ENCODE measurements around the gene TGFBR3.
A peak's percentile ranks its signal among the peaks of the same experiment; 100 is the strongest.
"Not testable (repeated sequence)": the region's sequence is repeated elsewhere in the genome, so short reads cannot be mapped to it uniquely, and the experiment has no call there.

TGFBR3 gene

DNA sequence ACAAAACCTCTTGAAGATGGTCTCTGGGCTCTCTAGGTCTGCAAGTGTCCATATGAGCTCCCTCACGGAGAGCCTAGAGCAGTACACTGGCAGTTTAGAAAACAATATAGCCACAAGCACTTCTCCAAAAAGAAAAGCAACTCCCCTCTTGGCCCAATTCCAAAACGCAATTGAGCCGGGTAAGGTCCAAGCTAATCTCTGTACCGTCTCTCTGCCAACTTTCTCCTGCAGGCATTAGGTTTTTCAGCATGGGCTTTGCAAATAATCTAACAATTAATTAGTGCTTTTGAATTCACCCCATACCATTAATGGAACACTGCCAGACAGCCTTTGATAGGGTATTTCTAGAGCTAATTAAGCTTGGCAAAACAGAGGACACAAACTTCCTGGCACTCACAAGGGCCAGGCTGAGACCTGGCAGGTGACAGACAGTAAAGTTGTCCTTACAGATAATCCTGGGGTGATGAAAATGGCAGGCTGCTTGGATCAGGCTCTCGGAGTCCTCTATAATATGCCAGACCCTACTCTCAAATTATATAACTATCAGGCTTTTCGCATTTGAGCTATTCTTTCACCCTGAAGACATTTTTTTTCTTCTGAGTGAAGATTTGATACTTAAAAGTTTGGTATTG is 39.8 kb downstream of the TGFBR3 start:
- no peak for DNase-seq

DNA sequence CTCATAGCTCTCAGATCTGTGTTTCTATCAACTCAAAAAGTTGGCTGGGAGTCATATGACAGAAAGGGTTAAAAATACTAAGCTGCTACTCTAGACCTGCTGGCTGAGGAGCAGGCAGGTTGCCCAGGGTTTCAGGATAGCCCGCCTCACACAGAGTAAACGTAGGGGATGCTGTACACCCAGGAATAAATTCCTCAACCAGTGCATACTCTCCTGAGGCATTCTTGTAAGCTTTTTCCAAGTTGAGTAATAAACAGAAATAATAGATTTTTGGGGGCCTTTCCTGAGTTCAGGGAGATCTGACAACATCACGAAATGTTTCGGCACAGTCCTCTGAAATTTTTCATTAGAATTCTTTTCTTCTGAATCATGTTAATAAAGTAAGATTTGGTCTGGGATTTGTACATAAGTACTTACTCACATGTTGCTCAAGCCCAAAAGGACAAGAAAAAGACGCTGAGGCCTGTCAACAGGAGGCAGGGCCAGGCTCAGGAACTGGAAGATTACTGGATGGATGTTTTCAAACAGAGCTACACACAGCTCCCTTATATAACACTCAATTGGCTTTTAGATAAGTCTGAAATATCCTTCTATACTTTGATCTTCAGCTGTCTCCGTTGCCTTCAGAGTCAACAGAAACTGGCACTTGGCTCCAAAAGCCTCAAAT is 41.0 kb downstream of the TGFBR3 start:
- peak; percentile 33 for DNase-seq

DNA sequence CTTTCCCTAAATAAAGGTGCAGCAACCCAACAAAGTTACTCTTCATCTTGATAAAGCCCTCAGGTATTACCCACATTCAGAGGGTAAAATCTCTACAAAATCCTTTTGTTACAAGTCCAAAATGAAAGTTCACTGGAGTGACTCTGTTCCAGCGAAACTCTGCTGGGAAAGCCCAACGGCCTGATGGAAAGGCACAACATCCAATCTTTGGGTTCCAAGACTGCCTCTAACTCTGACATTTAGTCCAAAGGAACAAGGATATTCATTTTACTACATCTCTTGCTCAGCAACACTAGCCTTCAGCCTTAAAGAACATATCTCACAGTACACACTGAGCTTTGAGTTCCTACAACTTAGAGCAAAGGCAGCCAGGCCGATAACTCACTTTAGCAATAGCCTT is 42.1 kb downstream of the TGFBR3 start:
- no peak for DNase-seq

DNA sequence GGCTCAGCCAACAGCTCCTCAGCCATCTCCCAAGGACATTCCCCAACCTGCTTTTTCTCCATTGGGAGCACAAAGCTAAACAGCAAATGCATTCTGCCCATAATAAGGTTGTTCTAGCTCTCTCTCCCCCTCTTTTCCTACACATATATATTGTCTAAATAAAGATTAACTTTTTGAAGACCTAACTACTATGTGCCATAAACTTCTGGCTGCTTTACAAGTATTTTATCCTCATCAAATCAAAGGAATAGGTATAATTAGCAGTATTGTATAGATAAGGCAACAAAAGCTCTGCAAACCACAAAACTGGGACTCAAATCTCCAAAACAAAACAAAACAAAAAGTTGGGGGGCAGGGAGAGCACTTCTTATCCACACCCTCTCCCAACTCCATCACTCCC is 43.4 kb downstream of the TGFBR3 start:
- DNase-seq: no peak

GRCh38 chr1:91842056-91842455 is 43.9 kb downstream of the TGFBR3 start:
- no peak for DNase-seq

DNA sequence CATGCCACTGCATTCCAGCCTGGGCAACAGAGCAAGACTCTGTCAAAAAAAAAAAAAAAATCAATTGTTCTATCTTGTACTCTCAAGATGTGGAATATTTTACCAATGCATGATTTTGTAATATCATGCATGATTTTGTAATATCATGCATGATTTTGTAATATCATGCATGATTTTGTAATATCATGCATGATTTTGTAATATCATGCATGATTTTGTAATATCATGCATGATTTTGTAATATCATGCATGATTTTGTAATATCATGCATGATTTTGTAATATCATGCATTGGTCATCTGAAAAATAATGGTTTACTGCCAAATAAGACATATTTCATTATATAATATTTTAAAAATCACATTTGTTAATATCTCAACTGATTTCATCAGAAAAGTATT is 45.7 kb downstream of the TGFBR3 start:
- DNase-seq: not testable (repeated sequence)

- no peak for DNase-seq
Observed at GRCh38 chr1:91836331-91837040, 49.5 kb downstream of the TGFBR3 start.

DNA sequence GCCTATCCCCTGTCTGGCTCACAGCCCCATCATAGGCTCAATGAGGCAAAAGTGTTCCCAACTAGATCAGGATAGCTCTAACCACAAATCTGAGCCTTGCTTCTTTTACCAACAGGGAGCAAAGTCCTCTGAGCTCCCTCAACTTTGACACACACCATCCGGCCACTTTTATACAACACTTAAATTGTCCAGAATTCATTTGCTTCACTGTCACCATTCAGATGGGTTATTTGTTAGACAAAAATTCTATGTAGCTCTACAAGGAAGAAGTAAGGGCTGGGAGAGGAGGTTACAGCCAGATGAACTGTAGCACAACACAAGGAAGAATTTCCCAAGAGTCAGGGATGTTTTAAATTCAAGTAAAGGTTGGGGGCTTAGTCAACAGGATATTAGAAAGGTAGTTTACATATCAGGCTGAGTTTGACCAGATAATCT is 50.8 kb downstream of the TGFBR3 start:
- DNase-seq: no peak

- DNase-seq: not testable (repeated sequence)
Observed at GRCh38 chr1:91834549-91834948, 51.4 kb downstream of the TGFBR3 start.

DNA sequence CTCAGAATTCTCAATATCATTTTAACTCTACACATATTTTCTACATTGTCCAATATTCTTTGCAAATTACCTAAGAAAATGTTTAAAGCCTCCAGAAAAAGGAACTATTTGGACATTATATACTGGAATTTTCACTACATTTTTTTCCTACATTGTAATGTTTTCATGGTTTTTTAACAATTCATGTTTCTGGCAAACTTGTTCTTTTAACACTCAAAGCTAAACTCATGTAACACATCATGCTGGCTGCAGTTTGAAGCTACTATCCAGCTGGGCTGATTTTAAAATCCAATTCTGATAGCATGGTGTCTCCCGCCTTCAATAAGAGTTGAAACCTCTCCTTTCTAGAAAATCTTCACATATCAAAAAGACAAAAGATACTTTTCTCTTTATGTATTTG is 52.0 kb downstream of the TGFBR3 start:
- DNase-seq: no peak

- no peak for DNase-seq
Observed at GRCh38 chr1:91831132-91831930, 54.6 kb downstream of the TGFBR3 start.

DNA sequence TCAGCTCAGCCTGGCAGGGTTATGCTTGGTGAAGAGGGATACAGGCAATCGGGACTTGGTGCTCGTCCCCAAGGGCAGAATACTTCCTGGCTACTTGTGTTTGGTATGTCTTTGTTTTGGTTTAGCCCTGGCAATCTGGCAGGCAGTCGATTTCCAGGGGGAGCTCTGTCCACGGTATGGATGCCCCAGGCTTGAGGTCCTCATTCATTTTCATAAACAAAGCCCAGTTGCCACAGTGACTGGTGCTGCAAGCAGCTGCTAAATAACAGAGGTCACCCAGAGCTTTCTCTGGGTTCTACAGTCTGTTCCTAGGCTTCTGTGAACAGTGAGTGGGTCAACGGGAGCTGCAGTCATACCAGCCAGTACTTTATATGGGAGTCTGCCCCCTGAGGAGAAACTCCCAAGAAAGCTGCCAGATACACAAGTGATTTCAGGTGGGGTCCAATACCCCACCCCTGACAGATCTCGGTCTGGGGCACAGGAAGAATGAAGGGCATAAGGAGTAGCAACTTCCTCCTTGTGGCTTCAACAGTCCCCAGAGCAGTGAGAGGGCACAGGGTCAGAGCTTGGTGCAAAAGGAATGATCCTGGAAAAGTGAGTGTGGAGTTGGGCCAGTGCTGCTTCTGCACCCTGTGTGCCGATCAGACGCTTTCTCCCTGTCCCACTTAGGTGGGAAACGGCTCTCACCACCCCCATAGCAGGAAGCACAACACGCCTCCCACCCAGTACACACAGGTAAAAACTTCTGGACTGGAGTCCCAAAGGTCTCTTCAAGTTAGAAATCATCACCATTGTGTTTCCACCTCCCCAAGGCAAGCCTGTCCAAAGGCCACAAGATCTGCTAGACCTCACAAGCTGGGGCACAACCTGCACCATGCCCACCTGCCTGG is 55.5 kb downstream of the TGFBR3 start:
- no peak for DNase-seq

DNA sequence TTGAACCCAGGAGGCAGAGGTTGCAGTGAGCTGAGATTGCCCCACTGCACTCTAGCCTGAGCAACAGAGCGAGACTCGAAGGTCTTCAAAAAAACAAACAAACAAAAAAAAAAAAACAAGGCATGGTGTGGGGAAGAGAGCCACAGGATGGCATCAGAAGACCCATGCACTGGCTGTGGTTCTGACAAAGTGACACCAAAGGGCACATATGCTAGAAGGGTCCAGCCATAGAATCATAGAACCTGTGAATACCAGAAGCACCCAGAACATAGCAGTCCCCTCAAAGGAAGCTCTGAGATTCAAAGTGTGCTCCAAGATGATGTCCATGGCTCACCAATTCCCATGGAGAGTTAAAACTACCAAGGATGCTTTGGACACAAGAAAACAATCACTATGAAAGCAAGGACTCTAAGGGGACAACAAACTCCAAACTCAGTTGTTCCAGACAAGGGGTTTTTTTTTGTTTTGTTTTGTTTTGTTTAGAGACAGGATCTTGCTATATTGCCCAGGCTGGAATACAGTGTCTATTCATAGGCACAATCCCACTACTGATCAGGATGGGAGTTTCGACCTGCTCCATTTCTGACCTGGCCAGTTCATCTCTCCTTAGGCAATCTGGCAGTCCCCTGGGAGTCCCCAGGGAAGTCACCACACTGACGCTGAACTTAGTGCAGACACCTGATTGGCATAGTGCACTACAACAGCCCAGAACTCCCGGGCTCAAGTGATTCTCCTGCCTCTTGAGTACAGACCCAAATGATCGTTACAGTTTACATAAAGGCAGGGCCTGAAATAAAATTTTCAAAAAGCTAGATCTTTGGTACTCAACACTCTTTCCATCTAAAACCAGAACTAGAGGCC is 56.4 kb downstream of the TGFBR3 start:
- no peak for DNase-seq

DNA sequence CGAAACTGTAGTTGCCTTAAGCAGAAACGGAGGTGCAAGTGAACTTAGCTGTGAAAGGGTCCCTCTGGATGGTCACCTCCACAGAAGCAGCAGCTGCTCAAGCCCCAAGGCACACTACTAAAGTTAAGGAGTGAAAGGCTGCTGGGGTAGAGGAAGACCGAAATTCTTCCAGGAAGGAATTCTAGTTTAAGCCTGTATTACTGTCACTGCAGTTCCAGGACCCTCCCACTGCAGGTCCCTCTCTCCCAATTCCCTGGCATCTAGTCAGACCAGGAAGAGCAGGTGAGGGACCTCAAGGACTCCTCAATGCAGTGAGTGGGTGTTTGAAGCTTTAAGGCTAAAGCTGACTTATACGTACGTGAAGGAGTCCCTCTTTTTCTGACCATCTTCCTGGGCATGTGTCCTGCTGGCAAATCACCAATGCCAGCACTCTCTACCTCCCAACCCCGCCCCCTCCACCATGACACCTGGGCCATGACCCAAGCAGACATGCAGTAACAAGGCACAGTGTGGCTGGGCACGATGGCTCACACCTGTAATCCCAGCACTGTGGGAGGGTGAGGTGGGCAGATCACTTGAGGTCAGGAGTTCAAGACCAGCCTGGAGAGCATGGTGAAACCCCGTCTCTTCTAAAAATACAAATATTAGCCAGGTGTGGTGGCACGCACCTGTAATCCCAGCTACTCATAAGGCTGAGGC is 57.2 kb downstream of the TGFBR3 start:
- no peak for DNase-seq

DNA sequence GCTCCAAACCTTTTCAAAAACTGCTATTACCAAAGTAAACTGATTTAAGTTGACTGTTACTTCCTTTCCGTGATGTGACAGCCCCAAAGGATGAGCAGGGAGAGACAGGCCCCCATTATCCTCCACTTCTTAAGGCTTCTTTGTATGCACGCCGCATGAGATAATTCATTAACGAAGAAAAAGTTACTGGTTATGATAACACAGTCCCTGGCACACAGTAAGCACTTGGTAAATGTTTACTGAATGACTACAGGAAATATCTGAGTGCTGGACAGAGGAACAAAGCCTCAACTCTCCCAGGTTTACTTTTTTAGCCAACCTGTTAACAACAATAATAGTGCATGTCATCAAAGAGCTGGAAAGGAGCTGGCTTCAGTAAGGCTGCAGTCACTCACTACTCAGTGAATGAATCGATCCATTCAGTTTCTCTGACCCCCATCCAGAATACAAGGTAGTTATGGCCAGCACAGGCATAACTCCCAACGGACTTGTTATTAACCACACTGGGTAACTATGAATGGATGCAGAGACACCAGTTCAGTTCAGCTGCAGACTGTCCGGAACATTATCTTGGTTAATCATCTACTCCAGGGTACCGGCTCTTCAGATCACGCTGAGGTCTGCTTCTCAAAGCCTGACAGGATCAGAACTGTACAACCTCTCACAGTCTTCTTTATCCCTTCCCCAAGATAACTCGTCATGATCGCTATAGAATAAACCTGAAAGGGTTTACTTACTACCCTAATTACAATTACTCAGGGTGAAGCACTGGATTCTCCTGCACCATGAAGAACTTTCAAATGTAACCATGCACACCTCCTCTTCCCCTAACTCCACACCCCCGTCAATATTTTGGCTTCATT is 58.3 kb downstream of the TGFBR3 start:
- DNase-seq: peak; percentile 75

- DNase-seq: peak; percentile 48
Observed at GRCh38 chr1:91827087-91827458, 58.9 kb downstream of the TGFBR3 start.

DNA sequence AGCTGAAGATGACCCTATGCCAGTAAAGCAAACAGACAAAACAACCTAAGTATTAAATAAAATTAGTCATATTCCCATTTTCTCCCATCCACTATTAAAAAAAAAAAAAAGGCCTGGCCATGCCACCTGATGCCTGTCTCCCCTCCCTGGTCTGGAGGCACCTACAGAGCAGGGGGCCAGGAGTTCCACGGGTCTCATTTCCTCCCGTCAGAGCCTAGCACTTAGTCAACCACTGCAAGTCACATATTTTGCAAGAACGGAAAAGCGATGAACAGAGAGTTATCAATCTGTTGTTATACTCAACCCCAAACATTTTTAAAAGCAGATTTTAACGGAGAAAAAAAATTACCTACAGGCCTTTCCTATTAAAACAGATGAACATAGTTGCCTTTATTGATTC is 59.3 kb downstream of the TGFBR3 start:
- no peak for DNase-seq

- DNase-seq: no peak
Observed at GRCh38 chr1:91826248-91826647, 59.7 kb downstream of the TGFBR3 start.

- DNase-seq: no peak
Observed at GRCh38 chr1:91821126-91821868, 64.7 kb downstream of the TGFBR3 start.

Measured in kidney glomerular epithelial cell (primary cell).